Subcutaneous adipose tissue (tissue), 4 donors: ENCODE data around the gene BSND. TPM values are rescaled to one million over a fixed set of nuclear protein-coding genes. Genes with fewer than 3 reads are reported as not detected.

Experiments
- total RNA-seq, 4 donors: library from RNA; depleted of rRNA; stranded (reverse); fragments of >200 nt; gene quantifications; one replicate each; pipeline ENCODE4 v1.1.0, GENCODE V29; 2016
- TF ChIP-seq, protein P1 (sequence below): fragments of 450-650 bp; IDR thresholded peaks from one replicate; pipeline ENCODE4 v1.5.1; 2016; ENCODE audit warnings: low read depth, mild to moderate bottlenecking, control low read depth, antibody characterized with exemption, moderate library complexity

The BSND gene
- total RNA-seq, 4 donors from 2014 or later: not detected

DNA sequence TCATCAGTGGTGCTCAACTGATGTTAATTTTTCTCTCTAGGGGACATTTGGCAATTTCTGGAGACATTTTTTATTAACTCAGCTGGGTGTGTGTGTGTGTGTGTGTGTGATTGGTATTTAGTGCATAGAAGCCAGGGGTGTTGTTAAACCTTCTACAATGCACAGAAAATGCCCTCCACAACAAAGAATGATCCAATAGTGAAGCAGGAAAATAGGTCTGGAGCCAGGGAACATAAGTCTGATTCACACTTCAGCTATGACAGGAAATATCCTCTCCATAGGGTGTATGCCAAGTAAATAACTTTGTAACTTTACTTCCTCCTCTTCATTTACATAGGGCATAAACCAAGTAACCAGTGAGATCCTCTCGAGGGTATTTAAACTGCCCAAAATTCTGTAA, 43.4 kb upstream of the BSND start:
- TF ChIP-seq, protein P1, sequence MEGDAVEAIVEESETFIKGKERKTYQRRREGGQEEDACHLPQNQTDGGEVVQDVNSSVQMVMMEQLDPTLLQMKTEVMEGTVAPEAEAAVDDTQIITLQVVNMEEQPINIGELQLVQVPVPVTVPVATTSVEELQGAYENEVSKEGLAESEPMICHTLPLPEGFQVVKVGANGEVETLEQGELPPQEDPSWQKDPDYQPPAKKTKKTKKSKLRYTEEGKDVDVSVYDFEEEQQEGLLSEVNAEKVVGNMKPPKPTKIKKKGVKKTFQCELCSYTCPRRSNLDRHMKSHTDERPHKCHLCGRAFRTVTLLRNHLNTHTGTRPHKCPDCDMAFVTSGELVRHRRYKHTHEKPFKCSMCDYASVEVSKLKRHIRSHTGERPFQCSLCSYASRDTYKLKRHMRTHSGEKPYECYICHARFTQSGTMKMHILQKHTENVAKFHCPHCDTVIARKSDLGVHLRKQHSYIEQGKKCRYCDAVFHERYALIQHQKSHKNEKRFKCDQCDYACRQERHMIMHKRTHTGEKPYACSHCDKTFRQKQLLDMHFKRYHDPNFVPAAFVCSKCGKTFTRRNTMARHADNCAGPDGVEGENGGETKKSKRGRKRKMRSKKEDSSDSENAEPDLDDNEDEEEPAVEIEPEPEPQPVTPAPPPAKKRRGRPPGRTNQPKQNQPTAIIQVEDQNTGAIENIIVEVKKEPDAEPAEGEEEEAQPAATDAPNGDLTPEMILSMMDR: no peak

DNA sequence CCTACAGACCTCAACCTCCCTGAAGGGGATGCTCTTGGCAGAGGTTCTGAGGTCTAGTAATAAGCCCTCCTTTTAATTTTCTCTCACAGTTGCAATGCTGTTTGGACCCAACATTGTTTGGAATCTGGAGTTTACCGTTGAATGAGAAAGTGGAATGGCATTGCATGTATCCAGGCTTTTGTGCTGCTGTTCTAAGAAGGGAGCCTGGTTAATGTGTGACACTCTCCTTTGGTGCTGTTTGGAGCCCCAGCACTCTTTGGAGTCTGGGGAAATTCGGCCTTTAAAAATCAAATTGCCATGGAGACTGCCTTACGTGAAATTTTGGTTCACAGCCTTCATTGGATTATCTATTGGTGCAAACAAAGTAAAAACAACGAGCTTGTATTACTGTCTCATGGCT, 42.0 kb upstream of the BSND start:
- TF ChIP-seq, protein P1: no peak

DNA sequence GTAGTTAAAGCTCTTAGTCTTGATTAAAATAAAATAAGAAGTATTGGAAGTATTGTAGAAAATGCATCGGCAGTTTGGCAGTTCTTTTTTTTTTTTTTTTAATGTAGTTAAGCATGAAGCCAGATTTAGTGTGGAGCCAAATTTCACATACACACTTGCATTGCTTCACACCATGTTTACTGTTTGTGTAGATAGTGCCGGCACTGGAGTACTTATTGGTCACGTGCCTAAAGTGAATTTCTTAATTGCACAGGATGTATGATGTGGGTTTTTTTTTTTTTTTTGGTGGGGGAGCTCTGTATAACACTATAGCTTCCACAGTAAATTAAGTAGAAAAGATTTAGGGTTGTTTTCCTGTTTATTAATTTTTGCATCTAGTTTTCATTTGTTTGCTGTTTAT, 39.5 kb upstream of the BSND start:
- TF ChIP-seq, protein P1: no peak

DNA sequence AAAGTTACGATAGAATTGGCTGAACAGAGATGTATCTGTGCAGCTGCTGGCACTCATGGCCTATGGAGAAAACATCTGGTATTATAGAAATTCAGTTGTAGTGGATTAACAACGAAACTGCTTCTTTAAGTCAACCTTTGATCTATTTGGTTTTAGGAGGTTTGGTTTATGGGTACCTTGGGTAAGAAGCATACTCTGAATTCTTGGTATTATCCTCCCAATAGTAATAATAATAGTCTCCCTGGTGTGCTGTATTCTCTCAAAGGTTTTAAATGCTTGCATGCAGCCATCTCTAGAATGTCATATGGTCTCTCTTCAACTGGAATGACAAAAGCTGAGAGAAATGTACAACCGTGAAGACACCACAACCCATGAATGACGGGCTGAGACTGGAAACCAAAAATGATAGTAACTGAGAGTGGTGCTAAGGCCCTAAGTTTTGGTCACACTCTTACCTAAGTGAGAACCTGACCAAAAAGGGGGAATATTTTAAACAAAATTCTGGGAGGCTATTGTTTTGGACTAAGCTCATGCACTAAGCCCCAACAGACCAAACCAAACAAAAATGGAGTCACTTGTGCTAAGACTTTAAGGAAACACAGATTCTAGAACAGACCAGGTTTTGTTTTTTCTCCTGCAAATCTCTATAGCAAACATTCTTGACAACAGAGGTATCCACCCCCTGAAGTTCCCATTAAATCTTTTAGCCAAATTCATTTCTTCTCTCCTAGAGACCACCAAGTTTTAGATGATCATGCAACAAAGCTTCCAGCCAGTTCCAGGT, 35.9 kb upstream of the BSND start:
- TF ChIP-seq, protein P1: no peak

DNA sequence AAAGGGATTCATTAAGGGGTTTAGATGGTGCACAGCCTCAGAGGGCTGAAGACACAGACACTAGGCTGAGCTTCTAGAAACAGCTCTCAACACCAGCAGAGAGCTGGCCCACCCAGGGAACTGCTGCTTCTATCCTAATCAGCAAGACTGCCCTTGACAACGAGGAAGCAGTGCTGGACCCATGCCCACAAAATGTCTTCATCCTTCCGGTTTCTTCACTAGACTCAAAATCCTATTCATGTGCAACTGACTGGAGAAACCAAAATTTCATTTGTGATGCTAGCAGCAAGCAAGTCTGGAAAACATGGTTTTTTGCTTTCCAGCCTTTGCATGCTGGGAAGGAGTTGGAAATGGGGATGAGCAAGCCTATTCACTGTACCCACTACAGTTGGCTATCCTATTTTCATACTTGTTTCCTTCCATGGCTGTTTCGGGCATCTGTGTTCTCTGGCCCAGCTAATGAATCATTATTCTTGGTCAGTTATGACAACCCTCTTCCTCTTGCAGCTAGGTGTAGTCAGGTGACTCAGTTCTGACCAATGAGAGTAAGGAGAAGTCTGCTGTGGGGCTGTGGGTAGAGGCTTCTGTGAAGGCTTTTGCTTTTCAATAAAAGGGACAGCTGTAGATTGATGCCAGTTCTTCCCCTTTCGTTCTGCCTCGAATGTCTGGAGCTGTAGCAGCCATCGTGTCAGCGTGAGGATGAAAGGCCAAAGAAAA, 33.0 kb upstream of the BSND start:
- TF ChIP-seq, protein P1: no peak

DNA sequence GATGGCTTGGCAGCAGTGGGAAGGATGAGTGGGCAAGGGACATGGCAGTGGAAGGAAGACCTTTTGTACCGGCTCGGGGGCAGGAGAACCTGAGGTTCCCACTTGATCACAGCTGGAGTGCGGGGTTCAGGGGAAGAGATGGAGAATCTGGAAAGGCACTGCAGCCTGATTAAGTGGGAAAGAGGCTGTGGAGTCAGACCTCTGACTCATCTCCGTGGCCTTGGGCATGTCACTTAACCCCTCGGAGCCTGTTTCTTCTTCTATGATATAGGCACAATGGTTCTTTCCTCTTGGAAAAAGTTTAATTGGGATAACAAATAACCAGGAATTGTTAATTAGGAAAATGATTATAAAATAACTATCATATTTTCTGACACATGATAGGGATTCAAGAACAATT, 31.4 kb upstream of the BSND start:
- TF ChIP-seq, protein P1: no peak

DNA sequence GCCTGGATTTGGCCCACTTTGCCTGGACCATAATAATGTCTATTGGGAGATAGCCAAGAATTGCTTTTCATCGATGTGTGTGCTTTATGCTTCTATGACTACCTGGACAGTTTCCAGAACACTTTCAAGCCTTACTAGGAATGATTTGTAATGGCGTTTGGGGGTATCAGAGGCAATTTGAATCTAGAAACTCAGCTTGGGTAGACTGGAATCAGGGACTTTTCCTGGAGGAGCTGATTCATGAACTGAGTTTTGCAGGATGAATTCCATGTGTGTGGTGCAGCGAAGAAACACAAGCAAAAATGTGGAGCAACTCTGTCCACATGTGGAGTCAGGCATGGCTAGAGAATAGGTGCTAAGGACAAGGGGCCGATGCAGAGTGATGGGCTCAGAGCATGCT, 30.2 kb upstream of the BSND start:
- TF ChIP-seq, protein P1: no peak
